Smooth muscle cell of the pulmonary artery (primary cell): ENCODE results near the gene LIG4. TPM values are rescaled to one million over a fixed set of nuclear protein-coding genes. Genes with fewer than 3 reads are reported as not detected.

Experiments used
- total RNA-seq: library from RNA; depleted of rRNA; stranded (reverse); fragments of >200 nt; gene quantifications from 2 replicates; pipeline ENCODE4 v1.2.3, GENCODE V29; 2014

The LIG4 gene
- 10.9 and 11.7 TPM in 2 replicates for total RNA-seq

GRCh38 chr13:108215436-108215835 lies at the start of gene LIG4:
Gene LIG4 (minus strand): TSS chr13:108215536. CDS start chr13:108211268, 4,268 bp downstream.

DNA sequence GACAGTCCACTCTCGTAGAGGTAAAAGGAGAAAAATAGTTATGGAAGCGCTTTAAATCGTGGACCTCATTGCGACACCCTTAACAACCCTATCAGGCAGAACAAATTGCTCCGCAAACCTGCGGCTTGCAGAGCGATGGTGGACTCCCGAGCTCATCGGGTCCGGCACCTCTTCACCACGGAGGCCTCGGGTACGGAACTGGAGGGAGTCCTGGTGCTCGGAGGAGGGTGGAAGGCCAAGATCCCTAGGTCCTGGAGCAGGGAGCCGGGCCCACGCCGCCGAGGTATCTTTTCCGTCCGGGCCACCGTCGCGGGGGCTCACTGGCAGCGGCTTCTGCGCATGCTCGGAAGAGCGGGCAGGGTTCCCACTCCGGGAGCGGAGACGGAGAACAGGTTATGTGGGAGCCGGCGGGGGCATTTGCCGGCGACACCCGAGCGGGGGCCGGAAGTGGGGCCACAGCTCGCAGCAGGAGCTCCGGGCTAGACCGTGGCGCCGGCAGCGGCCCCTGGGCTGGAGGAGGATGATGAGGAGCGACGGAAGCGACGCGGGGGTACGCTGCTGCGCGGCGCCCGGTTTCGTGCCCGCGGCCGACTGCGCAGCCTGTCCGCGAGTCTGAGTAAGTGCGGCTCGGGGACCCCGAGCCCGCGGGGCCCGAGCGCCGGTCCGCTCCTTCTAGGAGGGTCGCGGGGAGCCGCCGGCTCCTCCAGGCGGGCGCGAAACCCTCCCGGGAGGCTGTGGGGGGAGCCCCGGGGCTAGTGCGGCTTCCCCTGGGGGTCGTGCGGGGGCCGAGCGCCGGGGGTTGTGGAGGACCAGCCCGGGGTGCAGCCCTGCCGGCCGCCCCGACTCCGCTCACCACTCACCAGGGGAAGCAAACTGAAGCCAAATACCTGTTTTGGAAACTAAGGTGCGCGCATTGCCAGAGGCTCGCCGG lies 3.0 kb upstream of the LIG4 start, which contains the start of gene ABHD13:
ABHD13 (plus strand) TSS at position 349 of the 931 bp plus-strand sequence. CDS start 10,827 bp downstream, outside the sequence.

Other genes starting within 250 kb of the LIG4 start
- 5.9 and 7.3 TPM in 2 replicates for gene ABHD13, start 2.9 kb upstream of the LIG4 start, total RNA-seq
- 4.3 and 8.2 TPM in 2 replicates for gene TNFSF13B, start 54.2 kb upstream of the LIG4 start, total RNA-seq